Suprapubic skin (tissue), 4 donors: ENCODE measurements around the gene CDHR5. TPM values are rescaled to one million over a fixed set of nuclear protein-coding genes. Genes with fewer than 3 reads are reported as not detected.
"Not testable (repeated sequence)": the region's sequence is repeated elsewhere in the genome, so short reads cannot be mapped to it uniquely, and the experiment has no call there.

Experiments used
- DNase-seq, 2 donors: peaks; one replicate each; pipeline ENCODE4 v3.0.0-alpha.2; 2019; ENCODE audit warnings: low spot score in 2 of 2
- H3K27ac ChIP-seq: fragments of 200-600 bp; sonication (generic); one replicate; pipeline ENCODE4 v1.5.1; 2019
- H3K27me3 ChIP-seq: fragments of 200-600 bp; sonication (generic); one replicate; pipeline ENCODE4 v1.5.1; 2019
- H3K36me3 ChIP-seq: fragments of 200-600 bp; sonication (generic); one replicate; pipeline ENCODE4 v1.5.1; 2019
- H3K4me1 ChIP-seq: fragments of 200-600 bp; sonication (generic); one replicate; pipeline ENCODE4 v1.5.1; 2019
- H3K4me3 ChIP-seq: fragments of 200-600 bp; sonication (generic); one replicate; pipeline ENCODE4 v1.5.1; 2019; ENCODE audit warnings: mild to moderate bottlenecking
- H3K9me3 ChIP-seq: fragments of 200-600 bp; sonication (generic); one replicate; pipeline ENCODE4 v1.5.1; 2019
- EP300 ChIP-seq: sonication (generic); formaldehyde crosslinking; IDR thresholded peaks from one replicate; pipeline ENCODE4 v1.6.1; 2017; ENCODE audit warnings: antibody characterized with exemption
- POLR2A ChIP-seq, 2 donors: fragments of 450-650 bp; IDR thresholded peaks; one replicate each; pipeline ENCODE4 v1.6.1; 2017; ENCODE audit warnings: antibody characterized with exemption in 2 of 2, mild to moderate bottlenecking in 2 of 2, moderate library complexity in 2 of 2
- POLR2AphosphoS5 ChIP-seq, 3 donors: sonication (generic); formaldehyde crosslinking; IDR thresholded peaks; one replicate each; pipeline ENCODE4 v1.6.1; 2017; ENCODE audit warnings: antibody characterized with exemption in 3 of 3
- WGBS: methylation state at CpG from one replicate; pipeline ENCODE4 v1.1.5; 2018; 5-methylcytosine and 5-hydroxymethylcytosine counted together
- total RNA-seq, 4 donors: library from RNA; depleted of rRNA; stranded (reverse); fragments of >200 nt; gene quantifications; one replicate each; pipeline ENCODE4 v1.1.0, GENCODE V29; 2016
- TF ChIP-seq, protein P1 (sequence below), 2 donors: fragments of 200-600 bp in 1 of 2; fragments of 450-650 bp in 1 of 2; sonication (generic) in 1 of 2; IDR thresholded peaks; one replicate each; pipeline ENCODE4 v1.5.1; 2016 to 2019; ENCODE audit warnings: antibody characterized with exemption in 2 of 2, mild to moderate bottlenecking in 1 of 2, moderate library complexity in 1 of 2

The CDHR5 gene
- total RNA-seq, 4 donors from 2014 or later: 0.53 to 1.1 TPM; not detected in 2

DNA sequence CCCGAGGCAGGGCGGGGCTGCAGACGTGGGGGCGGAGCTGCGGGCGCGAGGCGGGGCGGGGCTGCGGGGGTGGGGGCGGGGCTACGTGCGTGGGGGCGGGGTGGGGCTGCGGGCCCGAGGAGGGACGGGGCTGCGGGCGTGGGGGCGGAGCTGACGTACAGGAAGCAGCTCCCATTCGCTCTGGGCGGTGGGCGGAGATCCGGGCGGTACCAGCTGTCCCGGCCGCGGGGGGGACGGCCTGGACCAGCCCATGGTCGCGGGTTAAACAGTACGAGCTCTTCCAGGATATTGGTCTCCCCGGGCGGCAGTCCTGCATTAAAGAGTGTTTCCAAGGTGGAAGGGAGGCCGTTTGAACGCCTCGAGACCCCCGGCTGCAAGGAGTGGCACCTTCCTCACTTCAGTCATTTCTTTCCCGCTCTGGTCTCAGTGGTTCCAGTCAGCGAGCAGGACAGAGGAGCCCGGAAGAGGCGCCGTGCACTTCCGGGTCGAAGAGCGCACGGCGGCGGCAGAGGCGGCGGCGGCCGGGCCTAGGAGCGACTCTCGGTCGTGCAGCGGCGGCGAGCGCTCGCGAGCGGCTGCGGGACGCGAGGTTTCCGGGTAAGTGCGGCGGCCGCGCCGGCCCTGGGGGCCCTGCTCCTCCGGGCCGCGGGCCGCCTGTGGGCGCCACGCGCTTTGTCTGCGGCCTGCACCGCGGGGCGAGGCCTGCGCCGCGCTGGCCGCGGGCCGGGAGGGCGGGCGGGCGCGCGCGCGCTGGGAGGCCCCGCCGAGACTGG, 48.6 kb downstream of the CDHR5 start, which contains the start of gene PHRF1:
Gene PHRF1 (plus strand): TSS at position 475 of the 773 bp plus-strand sequence. CDS start 5,043 bp downstream, outside the sequence.
- H3K9me3 ChIP-seq: no peaks in the 10 kb centered on the region
- H3K4me3 ChIP-seq: peak within 1 kb of the TSS; percentile 95
- no peaks in the 10 kb centered on the region for H3K27me3 ChIP-seq
- peaks cover 61% of the 10 kb centered on the region for H3K4me1 ChIP-seq
- TF ChIP-seq EP300 (no peak), POLR2A (IDR thresholded peaks at IDR 0.05) (peak; percentile 48 to 69), POLR2AphosphoS5 (IDR thresholded peaks at IDR 0.05) (peak in 2 of 3 donors; percentile 83 to 93)
- TF ChIP-seq, protein P1, sequence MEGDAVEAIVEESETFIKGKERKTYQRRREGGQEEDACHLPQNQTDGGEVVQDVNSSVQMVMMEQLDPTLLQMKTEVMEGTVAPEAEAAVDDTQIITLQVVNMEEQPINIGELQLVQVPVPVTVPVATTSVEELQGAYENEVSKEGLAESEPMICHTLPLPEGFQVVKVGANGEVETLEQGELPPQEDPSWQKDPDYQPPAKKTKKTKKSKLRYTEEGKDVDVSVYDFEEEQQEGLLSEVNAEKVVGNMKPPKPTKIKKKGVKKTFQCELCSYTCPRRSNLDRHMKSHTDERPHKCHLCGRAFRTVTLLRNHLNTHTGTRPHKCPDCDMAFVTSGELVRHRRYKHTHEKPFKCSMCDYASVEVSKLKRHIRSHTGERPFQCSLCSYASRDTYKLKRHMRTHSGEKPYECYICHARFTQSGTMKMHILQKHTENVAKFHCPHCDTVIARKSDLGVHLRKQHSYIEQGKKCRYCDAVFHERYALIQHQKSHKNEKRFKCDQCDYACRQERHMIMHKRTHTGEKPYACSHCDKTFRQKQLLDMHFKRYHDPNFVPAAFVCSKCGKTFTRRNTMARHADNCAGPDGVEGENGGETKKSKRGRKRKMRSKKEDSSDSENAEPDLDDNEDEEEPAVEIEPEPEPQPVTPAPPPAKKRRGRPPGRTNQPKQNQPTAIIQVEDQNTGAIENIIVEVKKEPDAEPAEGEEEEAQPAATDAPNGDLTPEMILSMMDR (IDR thresholded peaks at IDR 0.05): no peak
- H3K27ac ChIP-seq: peak within 1 kb of the TSS; percentile 97
- no CpG with 5 or more reads among the region's 99 CpGs for WGBS
- DNase-seq: peak; percentile 98 to 99
- no peaks in the 10 kb centered on the region for H3K36me3 ChIP-seq

DNA sequence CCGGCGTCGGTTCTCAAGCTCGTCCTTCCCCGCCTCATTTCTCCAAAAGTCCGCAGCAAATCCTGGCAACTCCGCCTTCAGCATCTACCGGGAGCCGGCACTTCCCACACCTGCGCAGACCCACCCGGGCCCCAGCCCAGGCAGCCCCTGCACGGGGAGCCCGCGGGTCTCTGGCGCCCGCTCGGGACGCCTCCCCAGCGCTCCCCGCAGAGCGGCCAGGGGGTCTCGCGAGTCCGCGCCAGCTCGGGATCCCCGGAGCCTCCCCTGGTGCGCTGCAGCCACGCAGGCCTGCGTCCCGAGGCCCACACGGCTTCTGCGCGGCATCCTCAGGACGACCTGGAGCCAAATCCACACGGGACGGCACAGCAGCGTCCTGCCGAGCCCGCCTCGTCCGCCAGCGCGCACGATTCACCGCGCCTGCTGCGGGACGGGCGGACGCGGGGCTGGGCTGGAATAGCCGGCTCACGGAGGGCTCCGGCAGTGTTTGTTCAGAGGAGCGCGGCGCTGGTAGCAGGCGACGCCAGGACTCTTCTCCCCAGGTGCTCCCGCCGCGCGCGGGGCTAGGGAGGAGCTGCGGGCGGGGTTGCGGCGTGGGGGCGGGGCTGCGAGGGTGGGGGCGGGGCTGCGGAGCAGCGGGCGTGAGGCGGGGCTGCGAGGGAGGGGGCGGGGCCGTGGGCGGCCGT, 49.3 kb downstream of the CDHR5 start:
- Histone ChIP-seq H3K36me3 (no peaks in the 10 kb centered on the region), H3K27me3 (no peaks in the 10 kb centered on the region), H3K27ac (peak overlapping the region; percentile 71), H3K4me3 (peak overlapping the region; percentile 95), H3K9me3 (no peaks in the 10 kb centered on the region), H3K4me1 (peaks cover 59% of the 10 kb centered on the region)
- 0% methylated on average over 39 of the region's 81 CpGs for WGBS
- DNase-seq: peak in 1 of 2 donors; percentile 86
- no peak for TF ChIP-seq EP300
- TF ChIP-seq, protein P1 (IDR thresholded peaks at IDR 0.05): no peak
- peak in 2 of 3 donors; percentile 31 to 34 for TF ChIP-seq POLR2AphosphoS5 (IDR thresholded peaks at IDR 0.05)

DNA sequence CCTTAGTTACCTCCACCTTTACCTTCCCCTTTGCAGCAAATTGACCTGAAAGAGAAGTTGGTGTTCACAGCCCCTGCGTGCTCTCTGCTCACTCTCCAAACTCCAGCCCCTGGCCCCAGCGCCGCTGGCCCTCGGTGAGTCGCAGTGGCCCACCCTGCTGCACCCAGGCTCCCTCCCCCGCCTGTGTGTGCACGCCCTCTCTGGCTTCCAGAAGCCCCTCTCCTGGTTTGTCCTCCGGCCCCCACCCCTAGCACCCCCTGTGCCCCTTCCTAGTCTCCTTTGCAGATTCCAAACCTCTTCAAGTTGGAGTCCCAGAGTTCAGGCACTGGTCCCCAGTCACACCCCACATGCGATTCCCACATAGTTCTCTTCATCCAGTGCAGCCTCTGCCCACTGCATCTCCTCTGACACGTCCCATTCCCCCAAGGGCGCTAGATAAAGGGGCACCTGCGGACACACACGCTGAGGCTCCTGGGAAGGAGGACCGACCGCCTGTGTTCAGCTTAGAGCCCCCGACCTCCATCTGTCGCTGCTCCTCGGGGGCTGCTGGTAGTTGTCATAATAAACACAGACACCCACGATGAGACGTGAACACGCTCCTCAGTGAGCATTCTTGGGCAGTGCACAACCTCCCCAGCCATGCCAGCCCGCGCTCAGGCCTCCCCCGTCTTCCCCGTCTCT, 50.0 kb downstream of the CDHR5 start:
- Histone ChIP-seq H3K36me3 (no peaks in the 10 kb centered on the region), H3K27ac (peak overlapping the region; percentile 71), H3K9me3 (no peaks in the 10 kb centered on the region), H3K4me1 (peaks cover 52% of the 10 kb centered on the region), H3K4me3 (peak overlapping the region; percentile 95), H3K27me3 (no peaks in the 10 kb centered on the region)
- no peak for TF ChIP-seq EP300
- TF ChIP-seq POLR2AphosphoS5 (IDR thresholded peaks at IDR 0.05): no peak
- TF ChIP-seq, protein P1 (IDR thresholded peaks at IDR 0.05): no peak
- TF ChIP-seq POLR2A (IDR thresholded peaks at IDR 0.05): no peak
- WGBS: 19% methylated on average over 25 of the region's 25 CpGs
- DNase-seq: no peak

DNA sequence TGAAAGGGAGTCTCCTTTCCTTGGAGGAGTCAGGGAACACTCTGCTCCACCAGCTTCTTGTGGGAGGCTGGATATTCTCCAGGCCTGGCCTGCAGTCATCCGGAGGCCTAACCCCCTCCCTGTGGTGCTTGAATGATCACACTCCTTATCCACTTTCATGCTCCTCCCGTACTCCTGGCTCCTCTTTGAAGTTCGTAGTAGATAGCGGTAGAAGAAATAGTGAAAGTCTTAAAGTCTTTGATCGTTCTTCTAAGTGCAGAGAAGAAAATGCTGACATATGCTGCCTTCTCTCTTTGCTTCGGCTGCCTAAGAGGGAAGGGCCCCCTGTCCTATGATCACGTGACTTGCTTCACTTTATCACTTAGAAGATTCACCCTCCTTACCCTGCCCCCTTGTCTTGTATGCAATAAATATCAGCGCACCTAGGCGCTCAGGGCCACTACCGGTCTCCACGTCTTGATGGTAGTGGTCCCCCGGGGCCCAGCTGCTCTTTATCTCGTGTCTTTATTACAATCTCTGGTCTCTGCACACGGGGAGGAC, 50.7 kb downstream of the CDHR5 start:
- not testable (repeated sequence) for H3K9me3 ChIP-seq, H3K27me3 ChIP-seq, H3K36me3 ChIP-seq, H3K27ac ChIP-seq, DNase-seq
- H3K4me1 ChIP-seq: peaks cover 52% of the 10 kb centered on the region
- peak overlapping the region; percentile 95 for H3K4me3 ChIP-seq
- WGBS: 48% methylated on average over 14 of the region's 14 CpGs

DNA sequence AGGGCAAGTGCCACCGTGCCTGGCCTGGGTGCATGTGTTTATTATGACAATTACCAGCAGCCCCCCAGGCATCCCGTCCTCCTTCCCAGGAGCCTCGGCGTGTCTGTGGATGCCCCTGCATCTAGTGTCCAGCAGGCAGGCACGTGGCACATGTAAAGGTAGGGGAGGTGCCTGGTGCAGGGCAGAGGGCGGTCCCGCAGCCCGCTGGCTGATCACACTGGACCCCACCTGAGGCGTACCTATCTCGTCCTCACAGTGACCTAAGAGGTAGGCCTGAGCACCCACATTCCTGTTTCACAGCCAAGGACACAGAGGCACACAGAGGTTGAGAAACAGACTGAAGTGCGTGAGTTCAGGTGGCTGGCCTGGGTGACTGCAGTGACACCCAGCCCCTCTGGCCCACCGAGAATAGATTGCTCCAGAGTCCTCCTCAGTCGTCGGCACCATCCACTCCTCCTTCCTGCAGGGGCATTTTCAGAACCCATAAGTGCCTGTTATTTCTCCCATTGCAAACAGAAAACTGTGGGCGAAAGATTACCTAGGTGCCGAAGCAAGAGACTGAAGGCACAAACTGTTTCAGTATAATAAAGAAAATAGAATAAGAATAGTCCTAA, 51.5 kb downstream of the CDHR5 start:
- peaks cover 47% of the 10 kb centered on the region for H3K4me1 ChIP-seq
- H3K27me3 ChIP-seq: no peaks in the 10 kb centered on the region
- no peaks in the 10 kb centered on the region for H3K36me3 ChIP-seq
- H3K4me3 ChIP-seq: no peak overlapping the region
- no peak overlapping the region for H3K27ac ChIP-seq
- TF ChIP-seq EP300: no peak
- TF ChIP-seq, protein P1 (IDR thresholded peaks at IDR 0.05): no peak
- no peak for TF ChIP-seq POLR2A (IDR thresholded peaks at IDR 0.05)
- TF ChIP-seq POLR2AphosphoS5 (IDR thresholded peaks at IDR 0.05): no peak
- no peaks in the 10 kb centered on the region for H3K9me3 ChIP-seq
- DNase-seq: no peak
- WGBS: 88% methylated on average over 7 of the region's 16 CpGs
